HG03558 (cell line): ENCODE results near the gene WAPL.

Experiments used
- ATAC-seq: cut with Tn5 transposase; IDR thresholded peaks from one replicate; pipeline ENCODE4 v1.9.1; 2021; ENCODE audit warnings: moderate number of reproducible peaks; ENCODE audit not compliant: unreplicated experiment; ENCODE audit errors: extremely low read depth

Gene WAPL

DNA sequence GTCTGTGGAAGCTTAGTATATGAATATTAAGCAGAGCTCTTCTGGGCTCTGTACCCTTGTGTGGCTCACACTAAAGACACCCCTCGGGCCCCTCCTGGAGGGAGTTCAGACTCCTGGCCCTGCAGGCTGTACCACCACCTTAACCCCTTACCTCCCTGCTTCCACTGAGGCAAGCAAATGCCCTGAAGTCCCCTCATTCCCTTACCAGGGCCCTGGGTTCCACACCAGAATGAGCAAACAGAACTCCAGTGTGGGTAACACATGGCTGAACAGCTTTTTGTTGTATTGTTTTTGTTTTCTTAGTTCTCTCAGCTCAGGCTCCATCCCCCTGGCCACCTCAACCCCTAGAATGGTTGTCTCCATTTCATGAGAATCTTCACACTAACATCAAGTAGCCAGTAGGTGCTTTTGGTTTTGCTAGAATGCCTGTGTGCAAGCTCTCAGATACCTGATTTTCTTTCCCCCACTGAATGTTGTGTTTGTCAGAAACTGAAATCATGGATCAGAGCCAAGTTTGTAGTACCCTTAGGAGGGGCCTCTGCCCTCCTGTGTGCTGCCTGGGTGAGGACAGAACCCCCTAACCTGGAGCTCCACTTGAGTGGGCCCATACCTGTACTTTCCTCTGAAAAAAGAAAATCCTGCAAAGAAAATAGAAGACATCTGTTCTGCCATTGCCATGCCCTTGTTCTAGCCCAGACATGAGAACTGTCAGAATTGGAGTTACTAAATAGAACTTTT is 2.8 kb upstream of the WAPL start:
- no peak for ATAC-seq

DNA sequence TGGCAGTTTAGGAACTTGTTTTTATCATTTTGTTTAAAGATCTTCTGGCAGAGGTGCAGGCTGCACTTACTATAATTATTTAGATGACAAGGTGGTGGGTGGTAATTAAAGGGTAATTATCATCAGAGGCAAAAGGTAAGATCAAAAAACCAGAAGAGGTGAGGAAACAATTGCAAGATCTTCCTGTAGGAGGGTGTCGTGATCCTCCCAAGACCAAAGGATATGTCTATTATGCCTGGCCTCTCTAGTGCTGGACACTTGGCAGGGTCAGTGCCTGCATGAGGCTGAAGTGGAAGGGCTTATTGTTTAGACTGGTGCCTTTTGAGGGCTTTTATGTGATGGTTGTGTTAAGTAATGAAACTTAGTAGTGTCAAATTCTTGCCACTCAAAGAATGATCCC is 1.8 kb upstream of the WAPL start:
- ATAC-seq, result no peak

DNA sequence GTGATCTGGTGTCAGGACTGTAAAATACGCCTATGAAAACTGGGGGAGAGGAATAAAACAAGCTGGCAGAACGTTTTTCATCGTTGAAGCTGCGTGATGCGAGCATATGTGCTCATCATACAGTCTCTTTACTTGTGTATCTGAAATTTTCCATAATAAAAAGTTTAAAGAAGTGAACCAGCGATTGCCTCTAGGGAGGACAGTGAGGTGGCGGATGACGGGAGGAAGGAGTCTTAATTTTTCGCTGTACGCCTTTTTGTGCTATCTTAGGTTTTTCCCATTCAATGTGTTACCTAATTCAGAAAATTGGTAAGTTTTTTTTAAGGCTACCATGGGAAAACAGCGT is 891 bp upstream of the WAPL start:
- ATAC-seq, result no peak

DNA sequence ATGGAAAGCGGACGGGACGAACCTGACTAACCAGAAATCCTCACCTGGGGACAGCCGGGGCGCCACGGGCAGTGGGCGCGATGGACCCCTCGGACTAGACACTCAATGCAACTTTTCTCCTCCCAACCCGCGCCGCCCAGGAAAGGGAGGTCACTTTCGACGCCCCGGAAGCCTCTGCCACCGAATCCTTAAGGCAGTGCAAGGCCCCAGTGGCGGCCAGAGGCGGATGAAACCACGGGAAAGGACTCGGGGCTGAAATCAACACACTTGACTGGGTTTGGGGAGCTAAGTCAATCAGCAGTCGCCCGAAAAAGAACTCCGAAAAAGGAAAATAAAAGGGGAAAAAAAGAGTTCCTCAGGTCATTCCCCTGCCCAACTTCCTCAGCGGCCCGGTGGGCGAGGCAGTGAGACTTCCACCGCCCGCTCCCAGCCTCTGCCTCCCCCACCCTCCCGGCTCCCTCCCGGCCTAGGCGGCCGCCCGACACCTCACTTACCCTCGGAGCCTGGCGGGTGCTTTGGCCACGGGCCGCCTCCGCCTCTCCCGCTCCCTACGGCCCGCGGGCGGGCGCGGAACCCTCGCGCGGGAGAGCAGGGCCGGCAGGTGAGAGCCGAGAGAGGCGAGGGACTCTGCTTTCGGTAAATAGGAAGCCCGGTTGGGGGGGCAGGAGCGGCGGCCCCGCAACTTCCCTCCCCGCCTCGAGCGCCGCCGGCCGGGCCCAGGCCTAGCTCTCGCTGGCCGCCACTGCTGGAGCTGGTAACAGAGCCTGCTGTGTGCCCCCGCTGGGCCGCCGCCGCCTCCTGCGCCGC is 518 bp downstream of the WAPL start:
- ATAC-seq, result no peak

DNA sequence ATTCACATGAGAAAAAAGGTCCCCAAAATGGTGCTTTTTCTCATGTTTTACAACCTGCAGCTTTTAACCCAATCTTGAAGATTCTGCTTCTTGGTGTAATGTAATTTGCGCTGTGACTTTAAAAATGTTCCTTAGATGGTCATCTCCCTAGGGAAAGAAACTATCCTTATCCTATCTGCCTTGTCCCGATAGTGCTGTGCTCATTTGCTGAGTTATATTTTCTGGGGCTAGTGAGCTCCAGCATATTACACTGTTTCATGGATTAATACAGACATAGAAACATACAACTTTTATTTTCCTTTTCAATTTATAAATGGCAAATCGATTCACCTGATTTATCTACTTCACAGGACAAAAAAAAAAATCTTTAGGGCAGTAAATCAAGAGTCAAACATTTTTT is 2.8 kb downstream of the WAPL start:
- no peak for ATAC-seq

DNA sequence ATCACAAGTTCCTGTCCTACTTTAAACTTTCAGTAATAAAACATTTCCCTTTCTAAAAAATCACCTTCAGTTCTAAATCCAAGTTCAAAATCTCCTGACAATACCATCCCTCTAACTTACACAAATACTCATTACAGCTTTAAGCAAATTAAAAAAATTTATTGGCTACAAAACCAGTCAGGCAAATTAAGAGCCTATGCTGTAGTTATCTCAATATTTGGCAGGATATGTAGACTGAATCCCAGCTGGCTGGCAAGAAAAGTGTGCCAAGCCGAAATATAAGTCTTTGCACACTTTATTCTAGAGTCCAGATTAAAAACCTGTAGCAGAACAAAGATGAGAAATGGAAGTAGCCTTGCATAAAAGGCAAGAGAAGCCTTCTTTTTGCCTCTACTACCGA is 9.5 kb downstream of the WAPL start:
- no peak for ATAC-seq

DNA sequence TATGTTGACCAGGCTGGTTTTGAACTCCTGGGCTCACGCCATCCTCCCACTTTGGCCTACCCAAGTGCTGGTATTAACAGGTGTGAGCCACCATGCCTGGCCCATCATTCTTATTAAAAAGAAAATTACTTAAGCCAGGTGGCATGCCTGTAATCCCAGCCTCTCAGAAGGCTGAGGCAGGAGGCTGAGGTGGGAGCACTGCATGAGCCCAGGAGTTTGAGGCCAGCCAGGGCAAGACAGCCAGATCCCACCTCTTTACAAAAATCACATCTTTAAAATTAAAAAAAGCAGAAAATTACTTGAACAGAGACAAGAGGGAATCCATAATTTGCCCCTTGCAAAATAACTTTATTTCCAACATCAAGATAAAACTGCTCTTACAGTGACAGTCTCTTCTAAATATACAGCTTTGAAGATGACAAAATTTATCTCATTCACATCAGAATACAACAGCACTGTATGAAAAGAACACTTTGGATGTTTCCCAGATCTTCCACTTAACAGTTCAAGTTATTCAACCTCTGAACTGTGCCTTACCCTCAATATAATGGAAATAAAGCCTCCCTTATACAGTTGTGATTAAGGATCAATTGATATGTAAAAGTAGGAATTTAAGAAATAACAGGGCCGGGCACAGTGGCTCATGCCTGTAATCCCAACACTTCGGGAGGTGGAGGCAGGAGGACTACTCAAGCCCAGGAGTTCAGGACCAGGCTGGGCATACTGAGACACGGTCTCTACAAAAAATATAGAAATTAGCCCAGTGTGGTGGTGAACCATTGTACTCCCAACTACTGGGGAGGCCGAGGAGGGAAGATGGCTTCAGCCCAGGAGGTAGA is 10.3 kb downstream of the WAPL start:
- no peak for ATAC-seq

DNA sequence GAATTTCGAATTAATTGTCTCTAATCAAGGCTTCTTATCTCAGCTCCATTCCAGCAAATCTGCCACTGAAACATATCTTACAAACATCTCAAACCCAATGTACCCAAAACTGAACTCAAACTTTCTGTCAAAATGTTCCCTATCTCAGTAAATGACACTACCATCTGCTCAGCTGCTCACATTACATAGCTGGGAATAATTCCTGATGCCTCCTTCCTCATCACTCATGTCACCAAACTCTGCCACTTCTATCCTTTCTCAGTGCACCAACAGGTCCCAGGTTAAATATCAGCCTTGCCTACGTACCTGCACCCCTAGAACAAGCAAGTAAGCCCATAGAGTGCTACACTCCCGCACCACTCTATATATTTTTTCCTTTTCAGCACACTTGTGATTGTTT is 12.4 kb downstream of the WAPL start:
- no peak for ATAC-seq

DNA sequence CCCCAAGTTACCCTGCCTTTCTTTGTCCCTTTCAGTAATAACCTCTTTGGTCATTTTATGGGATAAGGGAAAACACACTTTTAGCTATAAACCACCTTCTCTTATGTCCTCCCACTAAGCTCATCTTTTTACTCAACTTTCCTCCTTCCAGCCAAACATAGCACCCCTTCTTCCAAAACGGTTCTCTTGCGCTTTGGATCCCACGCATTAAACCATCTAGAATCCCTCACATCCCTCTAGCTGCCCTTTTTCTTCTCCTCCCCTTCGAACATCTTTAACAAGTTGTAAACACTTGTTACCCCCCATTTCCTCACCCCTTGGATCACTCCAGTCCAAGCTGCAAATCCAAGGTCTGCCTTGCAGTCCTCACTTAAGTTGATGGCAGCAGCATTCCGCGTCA is 13.4 kb downstream of the WAPL start:
- no peak for ATAC-seq

DNA sequence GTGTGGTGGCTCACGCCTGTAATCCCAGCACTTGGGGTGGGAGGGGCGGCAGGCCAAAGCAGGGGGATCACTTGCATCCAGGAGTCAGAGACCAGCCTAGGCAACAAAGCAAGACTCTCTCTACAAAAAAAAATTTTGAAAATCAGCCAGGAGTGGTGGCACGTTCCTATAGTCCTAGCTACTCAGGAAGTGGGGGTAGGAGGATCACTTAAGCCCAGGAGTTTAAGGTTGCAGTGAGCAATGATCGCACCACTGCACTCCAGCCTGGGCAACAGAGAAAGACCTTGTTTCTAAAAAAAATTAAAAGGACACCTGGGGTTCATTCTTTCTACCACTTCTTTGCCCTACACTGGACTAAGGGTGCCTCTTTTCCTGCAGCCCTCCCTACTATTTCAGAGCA is 15.1 kb downstream of the WAPL start:
- no peak for ATAC-seq

DNA sequence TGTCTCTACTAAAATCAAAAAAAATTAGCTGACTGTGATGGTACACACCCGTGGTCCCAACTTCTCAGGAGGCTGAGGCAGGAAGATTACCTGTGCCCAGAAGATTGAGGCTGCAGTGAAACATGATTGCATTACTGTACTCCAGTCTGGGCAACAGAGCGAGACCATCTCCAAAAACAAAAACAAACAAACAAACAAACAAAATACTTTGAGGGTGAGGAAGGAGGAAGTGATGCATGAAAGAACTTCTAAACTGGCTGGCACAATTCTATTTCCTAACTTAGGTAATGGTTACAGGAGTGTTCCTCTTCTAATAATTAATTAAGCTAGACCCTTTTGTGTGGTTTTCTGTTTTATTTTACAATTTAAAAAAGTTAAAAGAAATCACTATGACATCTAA is 15.5 kb downstream of the WAPL start:
- no peak for ATAC-seq

DNA sequence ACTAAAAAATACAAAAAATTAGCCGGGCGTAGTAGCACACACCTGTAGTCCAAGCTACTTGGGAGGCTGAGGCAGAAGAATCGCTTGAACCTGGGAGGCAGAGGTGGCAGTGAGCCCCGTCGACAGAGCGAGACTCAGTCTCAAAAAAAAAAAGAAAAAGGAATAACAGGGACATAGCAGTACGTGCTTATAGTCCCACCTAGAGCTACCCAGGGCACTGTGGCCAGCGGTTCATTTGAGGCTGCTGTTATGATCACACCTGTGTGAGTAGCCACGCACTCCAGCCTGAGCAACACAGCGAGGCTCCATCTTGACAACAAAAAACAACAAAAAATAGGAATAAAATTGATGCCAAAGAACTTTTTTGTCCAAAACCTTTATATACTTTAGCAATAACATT is 17.1 kb downstream of the WAPL start:
- ATAC-seq, result no peak

DNA sequence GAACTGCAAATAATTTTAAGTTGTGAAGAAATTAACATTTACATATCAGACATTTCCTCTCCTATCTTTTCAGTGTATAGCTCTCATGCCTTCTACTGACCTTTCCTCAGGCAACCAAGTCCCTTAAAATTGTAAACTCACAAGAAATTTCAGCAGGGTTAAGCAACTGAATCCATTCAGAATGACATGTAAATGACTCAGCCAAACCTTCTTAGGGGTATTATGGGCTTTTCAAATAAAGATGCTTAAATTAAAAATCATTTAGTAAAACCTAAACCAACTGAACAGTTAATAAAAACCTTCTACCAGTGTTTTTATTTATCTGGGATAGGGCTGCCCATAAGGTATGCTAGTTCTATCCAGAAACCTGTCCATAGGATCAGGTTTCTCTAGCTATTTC is 20.7 kb downstream of the WAPL start:
- no peak for ATAC-seq

DNA sequence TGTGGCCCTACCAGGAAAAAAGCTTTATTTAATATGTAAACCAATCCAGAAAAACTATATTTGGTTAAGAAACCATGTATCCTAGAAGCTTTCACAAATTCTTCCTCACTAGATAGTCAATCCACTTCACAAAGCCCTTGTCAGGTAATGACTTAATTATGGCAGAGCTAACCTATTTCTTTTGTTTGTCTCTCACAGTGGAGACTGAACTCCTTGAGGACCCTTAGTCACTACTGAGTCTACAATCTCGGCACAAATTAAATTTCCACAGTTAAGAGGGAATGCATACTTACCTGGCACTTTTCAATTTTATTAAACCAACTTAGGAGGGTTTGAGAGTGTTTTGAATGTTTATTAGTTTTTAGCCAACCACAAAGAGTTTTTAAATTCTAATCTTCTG is 23.0 kb downstream of the WAPL start:
- ATAC-seq, result no peak

DNA sequence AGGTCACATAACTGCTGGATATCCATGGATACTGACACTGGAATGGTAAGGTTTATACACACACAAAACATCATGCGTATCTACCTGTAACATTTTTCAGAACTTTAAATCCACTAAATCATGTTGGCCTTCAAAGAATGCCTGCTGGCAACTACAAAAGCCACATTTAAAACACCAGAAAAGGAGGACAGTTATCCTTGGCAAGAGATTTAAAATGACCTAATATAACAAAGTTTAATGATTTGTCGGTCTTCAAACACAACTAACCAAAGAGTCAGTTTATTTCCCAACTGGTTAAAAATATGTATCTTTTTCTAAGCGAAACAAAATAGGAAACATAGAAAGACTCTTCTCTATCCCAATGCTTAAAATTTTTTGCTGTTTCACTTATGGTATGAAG is 24.0 kb downstream of the WAPL start:
- ATAC-seq, result no peak

DNA sequence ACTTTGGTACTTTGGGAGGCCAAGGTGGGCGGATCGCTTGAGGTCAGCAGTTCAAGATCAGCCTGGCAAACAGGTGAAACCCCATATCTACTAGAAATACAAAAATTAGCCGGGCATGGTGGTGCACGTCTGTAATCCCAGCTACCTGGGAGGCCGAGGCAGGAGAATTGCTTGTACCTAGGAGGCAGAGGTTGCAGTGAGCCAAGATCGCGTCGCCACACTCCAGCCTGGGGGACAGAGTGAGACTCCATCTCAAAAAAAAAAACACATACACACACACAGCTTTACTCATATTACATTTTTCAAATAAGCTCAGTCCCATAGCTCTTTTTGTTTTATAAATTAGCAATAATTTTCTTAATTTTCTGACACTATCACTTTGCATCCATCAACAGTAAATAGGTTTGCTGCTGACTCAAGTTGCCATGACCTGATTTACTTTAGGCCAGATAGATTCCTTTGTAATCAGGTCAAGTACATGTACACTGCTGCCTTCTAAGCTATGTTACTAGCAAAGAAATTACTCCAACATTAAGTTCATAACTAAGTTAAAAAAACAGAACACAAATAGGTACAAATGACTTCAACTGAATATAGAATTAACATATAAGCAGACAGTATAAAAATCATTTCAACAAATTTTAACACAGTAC is 31.5 kb downstream of the WAPL start:
- no peak for ATAC-seq

DNA sequence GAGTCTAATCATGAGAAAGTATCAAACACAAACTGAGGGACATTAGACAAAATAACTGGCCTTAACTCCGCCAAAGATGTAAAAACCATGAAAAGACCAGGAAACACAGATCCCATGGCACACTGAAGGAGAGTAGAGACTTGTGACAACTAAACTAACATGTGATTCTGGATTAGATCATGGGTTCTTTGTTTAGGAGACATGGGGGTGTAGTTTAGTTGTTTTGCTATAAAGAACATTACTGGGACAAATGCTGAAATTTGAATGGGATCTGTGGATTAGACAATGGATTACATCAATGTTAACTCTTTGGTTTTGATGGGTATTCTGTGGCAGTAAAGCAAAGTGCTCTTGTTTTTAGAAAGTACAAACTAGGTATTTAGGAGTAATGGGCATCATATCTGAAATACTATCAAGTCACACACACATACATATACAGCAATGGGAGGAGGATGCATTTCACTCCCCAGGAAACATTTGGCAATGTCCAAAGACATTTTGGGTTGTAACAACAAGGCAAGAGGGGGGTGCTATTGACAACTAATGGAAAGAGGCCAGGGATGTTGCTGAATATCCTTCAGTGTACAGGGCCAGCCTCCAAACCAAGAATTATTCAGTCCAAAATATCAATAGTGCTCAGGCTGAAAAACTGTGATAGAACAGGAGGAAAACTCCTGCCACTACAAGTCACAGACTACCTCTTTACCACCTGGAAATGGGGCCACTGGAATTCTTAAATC is 32.4 kb downstream of the WAPL start:
- no peak for ATAC-seq

DNA sequence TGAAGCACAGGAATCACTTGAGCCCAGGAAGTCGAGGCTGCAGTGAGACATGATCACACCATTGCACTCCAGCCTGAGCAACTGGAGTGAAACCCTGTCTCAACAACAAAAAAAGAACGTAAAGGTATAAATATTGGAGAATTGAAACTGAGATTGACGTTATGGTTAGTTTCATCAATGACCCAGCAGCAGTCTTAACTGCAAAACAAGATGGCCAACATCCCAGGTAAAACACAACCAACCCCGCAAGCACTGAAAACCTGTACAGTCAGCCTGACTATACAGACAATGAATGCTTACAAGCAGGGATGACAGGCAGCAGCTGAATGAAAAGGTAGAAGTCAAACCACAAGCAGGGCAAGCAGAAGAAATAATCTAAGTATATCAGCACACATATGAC is 34.7 kb downstream of the WAPL start:
- ATAC-seq, result no peak

DNA sequence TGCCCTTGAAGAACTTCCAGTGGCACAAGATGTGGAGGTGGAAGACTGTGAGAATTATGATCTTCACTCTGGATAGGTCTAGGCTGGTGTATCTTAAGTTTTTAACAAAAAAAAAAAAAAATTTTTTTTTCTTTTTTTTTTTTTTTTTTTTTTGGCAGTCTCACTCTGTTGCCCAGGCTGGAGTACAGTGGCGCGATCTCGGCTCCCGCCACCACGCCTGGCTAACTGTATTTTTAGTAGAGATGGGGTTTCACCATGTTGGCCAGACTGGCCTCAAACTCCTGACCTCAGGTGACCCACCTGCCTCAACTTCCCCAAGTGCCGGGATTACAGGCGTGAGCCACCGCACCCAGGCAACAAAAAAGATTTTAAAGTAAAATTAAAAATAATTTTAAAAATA is 37.9 kb downstream of the WAPL start:
- no peak for ATAC-seq

DNA sequence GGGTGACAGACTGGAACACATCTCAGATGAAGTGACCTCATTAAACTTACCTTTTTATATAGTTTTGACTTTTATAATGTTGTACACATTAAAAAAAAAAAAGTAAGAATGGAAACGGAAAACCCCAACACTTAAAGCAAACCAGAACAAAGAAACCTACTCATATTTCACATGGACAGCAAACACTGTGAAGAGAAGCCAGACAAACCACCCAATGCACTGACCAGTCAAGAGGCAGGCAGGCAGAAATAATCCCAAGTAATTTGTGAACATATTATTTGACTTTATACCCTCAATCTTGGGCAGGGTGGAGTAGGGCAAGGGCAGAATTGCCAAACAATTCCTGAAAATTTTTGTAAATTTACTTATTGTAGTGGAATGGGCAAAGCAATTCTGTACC is 39.8 kb downstream of the WAPL start:
- no peak for ATAC-seq
